ENCODE measurements around the gene CEP63.

DNA sequence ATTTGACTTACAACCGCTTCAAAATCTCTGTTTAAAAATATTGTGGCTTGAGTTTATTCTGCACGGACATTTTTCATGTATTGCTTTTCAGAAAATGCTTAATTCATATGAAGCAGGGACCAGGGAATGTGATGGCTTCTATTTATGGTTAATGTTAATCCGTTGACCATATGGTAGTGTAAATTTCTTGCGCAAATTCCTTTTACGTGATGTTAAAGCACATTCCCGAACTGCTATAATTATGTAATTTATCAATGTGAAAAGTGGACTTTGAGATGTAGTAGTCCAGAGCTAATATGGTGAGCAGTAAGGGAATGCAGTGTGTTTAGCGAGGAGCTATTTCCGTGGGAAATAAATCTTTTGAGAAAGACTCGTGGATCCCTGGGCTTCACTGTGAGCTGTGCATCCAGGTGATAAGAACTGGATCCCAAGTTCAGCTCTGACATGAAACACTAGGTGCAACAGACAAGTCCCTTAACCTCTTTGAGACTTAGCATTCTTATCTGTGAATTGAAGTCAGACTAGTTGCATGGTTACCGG lies 27.4 kb upstream of the CEP63 start:
- no peak for TF ChIP-seq POLR2AphosphoS5 (IDR thresholded peaks at IDR 0.05)
- TF ChIP-seq, protein P1, sequence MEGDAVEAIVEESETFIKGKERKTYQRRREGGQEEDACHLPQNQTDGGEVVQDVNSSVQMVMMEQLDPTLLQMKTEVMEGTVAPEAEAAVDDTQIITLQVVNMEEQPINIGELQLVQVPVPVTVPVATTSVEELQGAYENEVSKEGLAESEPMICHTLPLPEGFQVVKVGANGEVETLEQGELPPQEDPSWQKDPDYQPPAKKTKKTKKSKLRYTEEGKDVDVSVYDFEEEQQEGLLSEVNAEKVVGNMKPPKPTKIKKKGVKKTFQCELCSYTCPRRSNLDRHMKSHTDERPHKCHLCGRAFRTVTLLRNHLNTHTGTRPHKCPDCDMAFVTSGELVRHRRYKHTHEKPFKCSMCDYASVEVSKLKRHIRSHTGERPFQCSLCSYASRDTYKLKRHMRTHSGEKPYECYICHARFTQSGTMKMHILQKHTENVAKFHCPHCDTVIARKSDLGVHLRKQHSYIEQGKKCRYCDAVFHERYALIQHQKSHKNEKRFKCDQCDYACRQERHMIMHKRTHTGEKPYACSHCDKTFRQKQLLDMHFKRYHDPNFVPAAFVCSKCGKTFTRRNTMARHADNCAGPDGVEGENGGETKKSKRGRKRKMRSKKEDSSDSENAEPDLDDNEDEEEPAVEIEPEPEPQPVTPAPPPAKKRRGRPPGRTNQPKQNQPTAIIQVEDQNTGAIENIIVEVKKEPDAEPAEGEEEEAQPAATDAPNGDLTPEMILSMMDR (IDR thresholded peaks at IDR 0.05), result no peak
